Naive thymus-derived CD4-positive, alpha-beta T cell (primary cell): Measurements from ENCODE around the gene AP2A1. TPM values are rescaled to one million over a fixed set of nuclear protein-coding genes. Genes with fewer than 3 reads are reported as not detected.

Experiments used
- ATAC-seq: fragments of 150-1000 bp; cut with Tn5 transposase; 2 replicates; pipeline ENCODE4 v1.10.0; 2021; ENCODE audit warnings: mild to moderate bottlenecking, moderate library complexity
- CTCF ChIA-PET: fragments of 350-600 bp; sonication (Branson Sonifier 250); formaldehyde crosslinking; loops from one replicate; lab custom pipeline; 2021; ENCODE audit warnings: antibody characterized with exemption; lab: Charles Lee
- POLR2A ChIA-PET: fragments of 350-600 bp; sonication (Branson Sonifier 250); formaldehyde crosslinking; loops from one replicate; lab custom pipeline; 2021; ENCODE audit warnings: antibody characterized with exemption, inconsistent platforms; lab: Charles Lee
- DNase-seq, 9 donors: peaks; one replicate each; pipeline versions ENCODE4 v3.0.0 to v3.0.0-alpha.2; 2020 to 2022; ENCODE audit warnings: mixed read lengths in 1 of 9
- H3K27ac ChIP-seq: one replicate; pipeline ENCODE4 v1.7.0; 2013; ENCODE audit warnings: mild to moderate bottlenecking, low read depth, low read length, moderate library complexity
- H3K27me3 ChIP-seq, 2 donors: one replicate each; pipeline ENCODE4 v1.7.0; 2013; ENCODE audit warnings: low read length in 2 of 2, mild to moderate bottlenecking in 2 of 2, moderate library complexity in 2 of 2; ENCODE audit not compliant: control insufficient read depth in 2 of 2, insufficient read depth in 2 of 2
- H3K36me3 ChIP-seq, 3 experiments: 1 replicate in 2 of 3; 2 replicates in 1 of 3; pipeline ENCODE4 v1.7.0; 2013; ENCODE audit warnings: low read length in 3 of 3, mild to moderate bottlenecking in 3 of 3, moderate library complexity in 1 of 3; ENCODE audit not compliant: insufficient read depth in 3 of 3, control insufficient read depth in 2 of 3
- H3K4me1 ChIP-seq, 2 donors: one replicate each; pipeline ENCODE4 v1.7.0; 2013; ENCODE audit warnings: low read length in 2 of 2, mild to moderate bottlenecking in 2 of 2, moderate library complexity in 1 of 2; ENCODE audit not compliant: control insufficient read depth in 2 of 2, insufficient read depth in 2 of 2
- H3K4me3 ChIP-seq: 2 replicates; pipeline ENCODE4 v1.7.0; 2013; ENCODE audit warnings: mild to moderate bottlenecking, low read length
- H3K9me3 ChIP-seq, 3 experiments: 1 replicate in 2 of 3; 2 replicates in 1 of 3; pipeline ENCODE4 v1.7.0; 2013; ENCODE audit warnings: low read length in 3 of 3; ENCODE audit not compliant: control insufficient read depth in 2 of 3
- H3K27ac Mint-ChIP-seq, 9 donors: one replicate each; pipeline ENCODE4 v1.8.0; 2020 to 2022; ENCODE audit warnings: mixed read lengths in 9 of 9, mild to moderate bottlenecking in 8 of 9, moderate library complexity in 5 of 9, inconsistent platforms in 2 of 9
- H3K27me3 Mint-ChIP-seq, 5 donors: one replicate each; pipeline ENCODE4 v1.8.0; 2021 to 2022; ENCODE audit warnings: mixed read lengths in 5 of 5, mild to moderate bottlenecking in 1 of 5
- H3K36me3 Mint-ChIP-seq, 5 donors: one replicate each; pipeline ENCODE4 v1.8.0; 2020 to 2022; ENCODE audit warnings: mixed read lengths in 5 of 5, mild to moderate bottlenecking in 3 of 5, inconsistent platforms in 1 of 5
- H3K4me1 Mint-ChIP-seq, 7 donors: one replicate each; pipeline ENCODE4 v1.8.0; 2020 to 2022; ENCODE audit warnings: mixed read lengths in 7 of 7, mild to moderate bottlenecking in 3 of 7, inconsistent platforms in 1 of 7
- H3K4me3 Mint-ChIP-seq, 10 donors: one replicate each; pipeline ENCODE4 v1.8.0; 2020 to 2022; ENCODE audit warnings: mild to moderate bottlenecking in 10 of 10, mixed read lengths in 10 of 10, moderate library complexity in 6 of 10, inconsistent platforms in 2 of 10
- H3K9me3 Mint-ChIP-seq, 11 donors: one replicate each; pipeline ENCODE4 v1.8.0; 2020 to 2022; ENCODE audit warnings: mixed read lengths in 11 of 11, mild to moderate bottlenecking in 4 of 11, inconsistent platforms in 1 of 11, moderate library complexity in 1 of 11
- intact Hi-C, 2 donors: fragments of 100-400 bp; cut with micrococcal nuclease; formaldehyde crosslinking; loops; one replicate each; pipeline ENCODE4 v1.15.1; 2023
- polyA plus RNA-seq, 2 donors: library from polyadenylated mRNA; unstranded; fragments of 300-500 nt; fragmentation: Illumina TruSeq; gene quantifications; one replicate each; pipeline ENCODE4 v1.2.3, GENCODE V29; 2021
- total RNA-seq, 6 experiments: library from RNA in 5 of 6; stranded (reverse) in 5 of 6; gene quantifications; 1 replicate in 5 of 6; 2 replicates in 1 of 6; pipeline ENCODE4 v1.2.3 and lab custom pipeline; 2021 to 2026

Gene AP2A1
- total and polyA plus RNA-seq, 7 experiments from 2014 or later = 3.8 to 83.3 (median 52.7) TPM

GRCh38 chr19:49807058-49807903, 40.5 kb downstream of the AP2A1 start:
- Mint-ChIP-seq H3K9me3 (no peaks in the 10 kb centered on the region), H3K4me1 (peaks cover 12 to 27% (median 15%) of the 10 kb centered on the region in 7 donors), H3K36me3 (peaks cover 0 to 14% (median 10%) of the 10 kb centered on the region in 5 donors), H3K27me3 (no peaks in the 10 kb centered on the region), H3K4me3 (peak overlapping the region in 3 of 10 donors; percentile 25 to 70 (median 51)), H3K27ac (peak overlapping the region in 6 of 9 donors; percentile 46 to 93 (median 72))
- Histone ChIP-seq H3K4me3 (no peak overlapping the region), H3K27me3 (no peaks in the 10 kb centered on the region), H3K4me1 (peaks cover 5 to 9% of the 10 kb centered on the region in 2 donors), H3K9me3 (no peaks in the 10 kb centered on the region), H3K36me3 (peaks cover 0 to 20% (median 0%) of the 10 kb centered on the region in 3 experiments), H3K27ac (peak overlapping the region; percentile 73)
- CTCF ChIA-PET = interaction anchor here (0.5 kb wide), 1 partner anchor 304 kb away, joined by 3 read pairs; no protein-coding TSS in a partner anchor
- ATAC-seq (no peak), DNase-seq (no peak)
- intact Hi-C loops = no loop called here
- POLR2A ChIA-PET = interaction anchor here (1.1 to 1.2 kb wide), 2 partner anchors 11 to 40 kb away, joined by 3 read pairs; partner anchors contain the start of genes AP2A1 and MED25

- Mint-ChIP-seq H3K9me3 (no peaks in the 10 kb centered on the region), H3K4me3 (peak overlapping the region; percentile 23 to 96 (median 90)), H3K27ac (peak overlapping the region; percentile 11 to 93 (median 84)), H3K36me3 (peaks cover 0 to 13% (median 10%) of the 10 kb centered on the region in 5 donors), H3K27me3 (no peaks in the 10 kb centered on the region), H3K4me1 (peaks cover 14 to 35% (median 22%) of the 10 kb centered on the region in 7 donors)
- Histone ChIP-seq H3K27ac (peak overlapping the region; percentile 73), H3K9me3 (no peaks in the 10 kb centered on the region), H3K4me3 (no peak overlapping the region), H3K27me3 (no peaks in the 10 kb centered on the region), H3K4me1 (peaks cover 11 to 16% of the 10 kb centered on the region in 2 donors), H3K36me3 (peaks cover 0 to 12% (median 0%) of the 10 kb centered on the region in 3 experiments)
- ATAC-seq (no peak), DNase-seq (no peak)
- CTCF ChIA-PET = no interaction called here
- intact Hi-C loops = loop anchor here in 1 of 2 donors (1.0 to 2.0 kb wide), 3 partner anchors 42 to 165 kb away; partner anchors contain the start of gene SCAF1
- POLR2A ChIA-PET = interaction anchor here (1.1 to 2.0 kb wide), 4 partner anchors 10 to 90 kb away, joined by 3 to 11 read pairs (median 4); partner anchors contain the start of genes AKT1S1, AP2A1, MED25 and TBC1D17
Measured at GRCh38 chr19:49807904-49808675, 41.3 kb downstream of the AP2A1 start.

- ChIA-PET CTCF (no interaction called here), POLR2A (interaction anchor here (1.5 to 2.1 kb wide), 3 partner anchors 10 to 91 kb away, joined by 4 to 11 read pairs (median 8); partner anchors contain the start of genes AKT1S1, MED25 and TBC1D17)
- no peaks in the 10 kb centered on the region for H3K9me3 Mint-ChIP-seq
- peaks cover 0 to 6% (median 0%) of the 10 kb centered on the region in 3 experiments for H3K36me3 ChIP-seq
- no peaks in the 10 kb centered on the region for H3K9me3 ChIP-seq
- intact Hi-C loops = loop anchor here in 1 of 2 donors (1.0 to 2.0 kb wide), 4 partner anchors 9 to 166 kb away; partner anchors contain the start of gene SCAF1
- H3K4me3 ChIP-seq = peak overlapping the region; percentile 71
- peaks cover 20 to 39% (median 28%) of the 10 kb centered on the region in 7 donors for H3K4me1 Mint-ChIP-seq
- DNase-seq (peak; percentile 69 to 92 (median 83)), ATAC-seq (peak; percentile 76)
- H3K27ac Mint-ChIP-seq = peak overlapping the region; percentile 66 to 94 (median 84)
- H3K27me3 Mint-ChIP-seq = no peaks in the 10 kb centered on the region
- peak overlapping the region; percentile 85 to 96 (median 90) for H3K4me3 Mint-ChIP-seq
- H3K4me1 ChIP-seq = peaks cover 11 to 16% of the 10 kb centered on the region in 2 donors
- H3K27me3 ChIP-seq = no peaks in the 10 kb centered on the region
- H3K36me3 Mint-ChIP-seq = peaks cover 0 to 9% (median 6%) of the 10 kb centered on the region in 5 donors
- peak overlapping the region; percentile 73 for H3K27ac ChIP-seq
Measured at GRCh38 chr19:49808711-49809159, 41.9 kb downstream of the AP2A1 start.

- peak overlapping the region; percentile 71 for H3K4me3 ChIP-seq
- H3K4me3 Mint-ChIP-seq = peak overlapping the region; percentile 86 to 96 (median 90)
- peaks cover 23 to 46% (median 31%) of the 10 kb centered on the region in 7 donors for H3K4me1 Mint-ChIP-seq
- peaks cover 11 to 16% of the 10 kb centered on the region in 2 donors for H3K4me1 ChIP-seq
- no peaks in the 10 kb centered on the region for H3K27me3 ChIP-seq
- H3K27ac Mint-ChIP-seq = peak overlapping the region; percentile 74 to 94 (median 90)
- peak overlapping the region; percentile 73 for H3K27ac ChIP-seq
- H3K9me3 Mint-ChIP-seq = no peaks in the 10 kb centered on the region
- POLR2A ChIA-PET = interaction anchor here (0.7 to 5.2 kb wide), 7 partner anchors 9 to 92 kb away, joined by 3 to 39 read pairs (median 4); partner anchors contain the start of genes AKT1S1, MED25, PNKP and PTOV1
- H3K36me3 ChIP-seq = peaks cover 0 to 3% (median 0%) of the 10 kb centered on the region in 3 experiments
- no peaks in the 10 kb centered on the region for H3K9me3 ChIP-seq
- H3K36me3 Mint-ChIP-seq = peaks cover 0 to 9% (median 5%) of the 10 kb centered on the region in 5 donors
- ATAC-seq = peak; percentile 34
- DNase-seq = peak in 5 of 9 donors; percentile 39 to 58 (median 49)
- intact Hi-C loops = loop anchor here in 1 of 2 donors (1.0 to 2.0 kb wide), 2 partner anchors 8 to 167 kb away; partner anchors contain the start of gene SCAF1
- CTCF ChIA-PET = no interaction called here
- H3K27me3 Mint-ChIP-seq = no peaks in the 10 kb centered on the region
Measured at GRCh38 chr19:49809160-49809940, 42.5 kb downstream of the AP2A1 start.

- H3K27me3 ChIP-seq = no peaks in the 10 kb centered on the region
- no peak for DNase-seq
- Mint-ChIP-seq H3K4me3 (peak overlapping the region; percentile 78 to 96 (median 90)), H3K36me3 (peaks cover 0 to 9% (median 5%) of the 10 kb centered on the region in 5 donors), H3K27ac (peak overlapping the region; percentile 40 to 93 (median 81)), H3K9me3 (no peaks in the 10 kb centered on the region), H3K4me1 (peaks cover 23 to 49% (median 35%) of the 10 kb centered on the region in 7 donors), H3K27me3 (no peaks in the 10 kb centered on the region)
- peak overlapping the region; percentile 71 for H3K4me3 ChIP-seq
- H3K27ac ChIP-seq = peak overlapping the region; percentile 73
- intact Hi-C loops = loop anchor here in 1 of 2 donors (1.0 to 10.0 kb wide), 4 partner anchors 7 to 555 kb away; partner anchors contain the start of genes NAPSA, PRMT1 and SCAF1
- ChIA-PET CTCF (interaction anchor here (0.6 kb wide), 2 partner anchors 816 to 1519 kb away, joined by 3 read pairs; partner anchors contain the start of gene RUVBL2), POLR2A (interaction anchor here (0.8 to 5.2 kb wide), 7 partner anchors 9 to 92 kb away, joined by 3 to 39 read pairs (median 4); partner anchors contain the start of genes MED25 and PTOV1)
- peaks cover 0 to 3% (median 0%) of the 10 kb centered on the region in 3 experiments for H3K36me3 ChIP-seq
- no peak for ATAC-seq
- peaks cover 11 to 16% of the 10 kb centered on the region in 2 donors for H3K4me1 ChIP-seq
- no peaks in the 10 kb centered on the region for H3K9me3 ChIP-seq
Measured at GRCh38 chr19:49809941-49810389, 43.2 kb downstream of the AP2A1 start.
